ENCODE results near the gene EMC6. TPM values are rescaled to one million over a fixed set of nuclear protein-coding genes. Genes with fewer than 3 reads are reported as not detected.
A peak's percentile ranks its signal among the peaks of the same experiment; 100 is the strongest.

Gene EMC6
- total RNA-seq, 1 donor from 2014 or later: 43.8 TPM

- H3K4me1 Mint-ChIP-seq (ENCODE audit: unreplicated experiment): no peaks in the 10 kb centered on the region
- H3K27ac Mint-ChIP-seq (ENCODE audit: unreplicated experiment): no peak overlapping the region
- H3K36me3 Mint-ChIP-seq (ENCODE audit: unreplicated experiment): peaks cover 13% of the 10 kb centered on the region
- H3K27me3 Mint-ChIP-seq (ENCODE audit: unreplicated experiment): no peaks in the 10 kb centered on the region
- H3K9me3 Mint-ChIP-seq (ENCODE audit: unreplicated experiment): no peaks in the 10 kb centered on the region
- H3K4me3 Mint-ChIP-seq (ENCODE audit: unreplicated experiment): no peak overlapping the region
- TF ChIP-seq CTCF (IDR thresholded peaks at IDR 0.05): no peak
- DNase-seq (ENCODE audit: extremely low spot score, unreplicated experiment): no peak
Measured at GRCh38 chr17:3645310-3645709, 23.3 kb upstream of the EMC6 start.

GRCh38 chr17:3647251-3647650 is 21.4 kb upstream of the EMC6 start:
- Mint-ChIP-seq H3K9me3 (ENCODE audit: unreplicated experiment) (no peaks in the 10 kb centered on the region), H3K4me1 (ENCODE audit: unreplicated experiment) (no peaks in the 10 kb centered on the region), H3K27me3 (ENCODE audit: unreplicated experiment) (no peaks in the 10 kb centered on the region), H3K4me3 (ENCODE audit: unreplicated experiment) (no peak overlapping the region), H3K36me3 (ENCODE audit: unreplicated experiment) (peaks cover 13% of the 10 kb centered on the region), H3K27ac (ENCODE audit: unreplicated experiment) (no peak overlapping the region)
- no peak for DNase-seq (ENCODE audit: extremely low spot score, unreplicated experiment)
- no peak for TF ChIP-seq CTCF (IDR thresholded peaks at IDR 0.05)

GRCh38 chr17:3647769-3648555 is 20.6 kb upstream of the EMC6 start:
- H3K27me3 Mint-ChIP-seq (ENCODE audit: unreplicated experiment): no peaks in the 10 kb centered on the region
- DNase-seq (ENCODE audit: extremely low spot score, unreplicated experiment): no peak
- H3K9me3 Mint-ChIP-seq (ENCODE audit: unreplicated experiment): no peaks in the 10 kb centered on the region
- H3K27ac Mint-ChIP-seq (ENCODE audit: unreplicated experiment): no peak overlapping the region
- no peaks in the 10 kb centered on the region for H3K4me1 Mint-ChIP-seq (ENCODE audit: unreplicated experiment)
- peak; percentile 54 for TF ChIP-seq CTCF (IDR thresholded peaks at IDR 0.05)
- H3K36me3 Mint-ChIP-seq (ENCODE audit: unreplicated experiment): peaks cover 10% of the 10 kb centered on the region
- no peak overlapping the region for H3K4me3 Mint-ChIP-seq (ENCODE audit: unreplicated experiment)

GRCh38 chr17:3655766-3656165 is 12.8 kb upstream of the EMC6 start:
- H3K4me3 Mint-ChIP-seq (ENCODE audit: unreplicated experiment): no peak overlapping the region
- TF ChIP-seq CTCF (IDR thresholded peaks at IDR 0.05): no peak
- H3K36me3 Mint-ChIP-seq (ENCODE audit: unreplicated experiment): no peaks in the 10 kb centered on the region
- H3K27ac Mint-ChIP-seq (ENCODE audit: unreplicated experiment): no peak overlapping the region
- DNase-seq (ENCODE audit: extremely low spot score, unreplicated experiment): no peak
- no peaks in the 10 kb centered on the region for H3K27me3 Mint-ChIP-seq (ENCODE audit: unreplicated experiment)
- peaks cover 19% of the 10 kb centered on the region for H3K4me1 Mint-ChIP-seq (ENCODE audit: unreplicated experiment)
- no peaks in the 10 kb centered on the region for H3K9me3 Mint-ChIP-seq (ENCODE audit: unreplicated experiment)

DNA sequence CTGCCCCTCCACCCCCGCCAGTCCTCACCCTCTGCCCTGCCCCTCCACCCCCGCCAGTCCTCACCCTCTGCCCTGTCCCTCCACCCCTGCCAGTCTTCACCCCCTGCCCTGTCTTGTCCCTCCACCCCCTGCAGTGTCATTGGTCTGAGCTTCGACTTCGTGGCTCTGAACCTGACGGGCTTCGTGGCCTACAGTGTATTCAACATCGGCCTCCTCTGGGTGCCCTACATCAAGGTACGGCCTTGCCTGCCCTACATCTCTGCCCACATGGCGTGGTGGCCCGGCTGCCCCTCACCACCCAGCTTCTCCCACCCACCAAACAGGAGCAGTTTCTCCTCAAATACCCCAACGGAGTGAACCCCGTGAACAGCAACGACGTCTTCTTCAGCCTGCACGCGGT is 12.3 kb upstream of the EMC6 start:
- Mint-ChIP-seq H3K9me3 (ENCODE audit: unreplicated experiment) (no peaks in the 10 kb centered on the region), H3K4me1 (ENCODE audit: unreplicated experiment) (peaks cover 22% of the 10 kb centered on the region), H3K36me3 (ENCODE audit: unreplicated experiment) (peaks cover 3% of the 10 kb centered on the region), H3K27me3 (ENCODE audit: unreplicated experiment) (no peaks in the 10 kb centered on the region), H3K4me3 (ENCODE audit: unreplicated experiment) (no peak overlapping the region), H3K27ac (ENCODE audit: unreplicated experiment) (no peak overlapping the region)
- TF ChIP-seq CTCF (IDR thresholded peaks at IDR 0.05): no peak
- no peak for DNase-seq (ENCODE audit: extremely low spot score, unreplicated experiment)
